HG03139 (cell line): ENCODE results near the gene MRPS7.

ENCODE experiments used
- ATAC-seq: cut with Tn5 transposase; IDR thresholded peaks from one replicate; pipeline ENCODE4 v1.9.1; 2021; ENCODE audit not compliant: unreplicated experiment

The MRPS7 gene

DNA sequence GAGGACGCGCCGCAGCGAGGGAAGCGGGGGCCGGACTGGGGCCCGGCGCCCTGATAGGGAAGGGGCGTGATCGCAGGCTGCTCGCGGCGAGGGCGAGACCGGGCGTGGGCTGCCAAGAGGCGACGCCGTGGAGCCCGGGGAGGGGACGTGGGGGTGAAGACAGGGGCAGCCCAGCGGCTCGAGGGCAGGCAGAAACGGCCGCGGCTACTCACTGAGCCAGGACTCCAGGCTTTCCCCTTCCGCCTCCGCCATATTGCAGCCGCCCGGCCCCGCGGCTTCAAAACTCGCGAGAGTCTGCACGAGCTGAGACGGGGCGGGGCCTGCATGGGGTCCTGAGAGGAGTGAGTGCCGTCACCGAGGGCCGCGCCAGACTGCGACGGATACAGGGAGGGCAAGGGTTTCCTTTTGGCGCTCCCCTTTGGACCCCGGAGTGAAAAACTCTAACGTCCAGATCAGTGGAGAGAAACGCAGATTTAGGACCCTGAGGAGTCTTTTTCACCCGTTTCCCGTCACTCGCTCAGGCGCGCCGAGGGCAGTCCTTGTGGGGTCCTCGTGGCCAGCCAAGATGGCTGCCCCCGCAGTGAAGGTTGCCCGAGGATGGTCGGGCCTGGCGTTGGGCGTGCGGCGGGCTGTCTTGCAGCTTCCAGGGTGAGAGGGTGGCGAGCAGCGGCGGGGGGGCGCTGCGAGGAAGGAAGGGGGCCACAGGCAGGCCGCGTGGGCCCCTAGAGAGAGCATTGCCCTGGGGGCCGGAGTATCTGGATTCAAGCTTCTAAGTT is at the start of gene MRPS7, which contains the start of gene GGA3:
MRPS7 (plus strand) TSS at position 544 of the 776 bp plus-strand sequence; CDS start at position 566, 22 bp downstream.
GGA3 (minus strand) TSS at position 271 of the 776 bp plus-strand sequence; CDS start at position 252, 19 bp downstream.
- ATAC-seq = peak; percentile 91

DNA sequence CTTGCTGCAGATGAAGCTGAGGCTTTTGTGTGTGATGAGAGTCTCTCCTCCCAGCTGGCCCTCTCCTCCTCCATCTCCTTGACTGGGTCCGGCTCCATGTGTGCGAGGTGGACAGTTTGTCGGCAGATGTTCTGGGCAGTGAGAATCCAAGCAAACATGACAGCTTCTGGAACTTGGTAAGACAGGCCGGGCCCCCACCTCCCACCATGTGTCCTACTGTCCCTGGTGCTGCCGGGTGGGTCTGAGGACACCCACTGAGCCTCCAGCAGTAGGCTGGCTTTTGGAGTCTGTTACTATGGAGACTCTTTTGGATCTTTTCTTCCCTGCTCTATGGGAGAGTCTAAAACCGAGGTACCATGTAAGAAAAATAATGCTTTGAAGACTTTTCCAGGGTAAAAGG is 43.5 kb upstream of the MRPS7 start:
- ATAC-seq = no peak

DNA sequence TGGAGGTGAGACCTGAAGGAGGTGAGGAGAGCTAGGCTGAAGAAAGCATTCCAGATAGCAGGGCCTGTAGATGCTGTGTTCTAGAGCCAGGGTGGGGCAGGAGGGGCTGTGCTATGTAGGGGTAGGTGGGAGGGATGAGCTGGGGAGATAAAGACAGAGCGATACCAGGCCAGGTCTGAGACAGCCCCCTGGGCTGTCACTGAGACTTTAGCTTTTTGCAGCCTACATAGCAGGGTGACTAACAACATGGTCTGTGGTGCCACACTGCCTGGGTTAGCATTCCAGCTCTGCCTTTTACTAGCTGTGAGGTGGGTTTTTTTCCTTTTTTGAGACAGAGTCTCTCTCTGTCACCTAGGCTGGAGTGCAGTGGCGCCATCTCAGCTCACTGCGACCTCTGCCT is 41.9 kb upstream of the MRPS7 start:
- ATAC-seq = no peak

DNA sequence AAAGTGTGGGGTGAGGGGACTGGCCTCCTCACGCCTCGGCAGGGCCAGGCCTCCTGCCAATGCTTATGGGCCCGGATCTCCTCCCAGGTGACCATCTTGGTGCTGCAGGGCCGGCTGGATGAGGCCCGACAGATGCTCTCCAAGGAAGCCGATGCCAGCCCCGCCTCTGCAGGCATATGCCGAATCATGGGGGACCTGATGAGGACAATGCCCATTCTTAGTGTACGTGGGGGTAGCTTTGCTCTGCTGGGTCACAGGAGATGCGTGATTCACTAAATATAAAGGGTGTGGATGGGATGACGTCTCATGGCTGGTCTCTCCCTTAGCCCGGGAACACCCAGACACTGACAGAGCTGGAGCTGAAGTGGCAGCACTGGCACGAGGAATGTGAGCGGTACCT is 36.7 kb upstream of the MRPS7 start:
- ATAC-seq = no peak

DNA sequence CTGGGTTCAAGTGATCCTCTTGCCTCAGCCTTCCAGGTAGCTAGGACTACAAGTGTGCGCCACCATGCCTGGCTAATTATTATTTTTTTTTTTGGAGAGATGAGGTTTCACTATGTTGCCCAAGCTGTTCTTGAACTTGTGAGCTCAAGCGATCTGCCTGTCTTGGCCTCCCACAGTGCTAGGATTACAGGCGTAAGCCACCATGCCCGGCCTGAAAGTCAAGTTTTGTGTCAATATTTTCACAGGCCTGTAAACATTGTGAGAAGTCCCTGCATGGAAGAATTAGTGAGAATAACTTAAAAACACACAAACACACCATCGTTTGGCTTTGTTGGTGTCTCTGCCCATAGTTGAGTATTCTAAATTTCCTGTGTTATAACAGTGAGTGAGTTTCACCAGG is 34.0 kb upstream of the MRPS7 start:
- ATAC-seq = no peak

DNA sequence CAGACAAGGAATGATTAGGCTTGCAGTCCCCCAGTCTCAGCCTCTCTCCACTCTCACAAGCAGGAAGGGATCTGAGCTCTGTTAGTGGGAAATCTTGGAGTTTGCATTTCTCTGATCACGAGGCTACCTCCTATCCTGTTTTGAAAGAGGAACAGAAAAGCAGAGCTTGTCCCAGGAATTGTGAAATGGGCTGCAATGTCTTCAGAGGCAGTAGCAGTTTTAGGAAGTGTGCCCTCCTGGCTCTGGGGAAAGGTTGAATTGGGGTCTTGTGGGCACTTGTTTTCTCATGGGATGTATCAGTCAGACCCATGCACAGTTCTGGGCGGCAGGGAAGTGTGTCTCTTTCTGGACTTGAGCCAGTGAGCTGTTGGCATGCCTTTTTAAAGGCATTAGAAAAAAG is 33.4 kb upstream of the MRPS7 start:
- ATAC-seq = no peak

DNA sequence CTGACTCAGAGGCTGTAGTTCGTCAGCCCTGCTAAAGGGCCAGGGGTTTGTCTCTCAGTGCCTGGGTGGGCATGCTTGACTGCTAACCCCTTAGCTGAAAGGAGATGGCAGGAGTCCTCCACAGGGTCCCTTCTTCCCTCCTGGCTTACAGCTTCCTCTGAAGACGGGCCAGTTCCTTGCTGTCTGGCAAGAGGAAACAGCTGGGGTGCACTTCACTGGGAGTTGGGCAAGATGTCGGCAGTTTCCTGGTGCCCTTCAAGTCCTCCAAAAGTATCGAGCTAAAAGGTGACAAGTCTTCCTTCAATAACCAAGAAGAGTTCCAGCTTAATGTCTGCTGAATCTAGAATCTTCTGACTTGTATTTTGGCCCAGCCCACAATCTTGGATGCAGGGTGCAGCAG is 32.8 kb upstream of the MRPS7 start:
- ATAC-seq = no peak

DNA sequence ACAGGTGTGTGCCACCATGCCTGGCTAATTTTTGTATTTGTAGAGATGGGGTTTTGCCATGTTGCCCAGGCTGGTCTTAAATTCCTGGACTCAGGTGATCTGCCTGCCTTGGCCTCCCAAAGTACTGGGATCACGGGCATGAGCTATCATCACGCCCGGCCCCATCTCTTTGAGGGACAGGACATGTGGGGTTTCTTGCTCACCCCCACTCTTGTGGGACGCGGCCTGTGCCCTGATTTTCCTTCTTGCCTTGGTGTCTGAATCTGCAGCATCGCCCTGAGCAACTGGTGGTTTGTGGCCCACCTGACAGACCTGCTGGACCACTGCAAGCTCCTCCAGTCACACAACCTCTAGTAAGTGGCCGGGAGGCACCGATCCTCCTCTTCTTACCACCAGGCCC is 30.6 kb upstream of the MRPS7 start:
- no peak for ATAC-seq

DNA sequence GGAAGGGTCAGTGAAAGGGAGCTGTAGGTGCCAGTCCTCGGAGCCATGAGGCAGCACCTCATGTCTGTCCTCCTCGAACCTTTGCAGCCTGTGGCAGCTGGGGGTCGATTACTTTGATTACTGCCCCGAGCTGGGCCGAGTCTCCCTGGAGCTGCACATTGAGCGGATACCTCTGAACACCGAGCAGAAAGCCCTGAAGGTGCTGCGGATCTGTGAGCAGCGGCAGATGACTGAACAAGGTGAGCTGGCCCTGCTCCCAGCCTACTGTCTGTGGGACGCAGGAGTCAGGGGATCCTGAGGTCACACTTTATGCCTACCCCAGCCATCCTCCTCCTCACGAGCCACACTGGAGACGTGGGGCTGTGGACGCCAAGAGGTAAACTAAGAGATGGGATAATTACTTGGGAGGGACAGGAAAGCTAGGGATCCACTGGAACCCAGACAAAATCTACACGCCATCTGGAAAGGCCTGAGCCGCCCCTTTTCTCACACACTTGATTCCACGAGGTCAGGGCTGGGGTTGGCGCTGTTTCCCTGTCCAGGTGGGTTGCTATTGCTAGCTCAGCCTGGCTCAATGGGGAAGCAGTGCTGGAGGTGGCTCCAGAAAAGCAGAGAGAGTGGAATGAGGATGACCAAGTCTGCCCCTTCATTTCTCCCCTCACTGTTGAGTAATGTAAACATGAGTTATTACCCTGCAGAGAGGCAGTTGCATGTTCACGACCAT is 29.8 kb upstream of the MRPS7 start:
- no peak for ATAC-seq

DNA sequence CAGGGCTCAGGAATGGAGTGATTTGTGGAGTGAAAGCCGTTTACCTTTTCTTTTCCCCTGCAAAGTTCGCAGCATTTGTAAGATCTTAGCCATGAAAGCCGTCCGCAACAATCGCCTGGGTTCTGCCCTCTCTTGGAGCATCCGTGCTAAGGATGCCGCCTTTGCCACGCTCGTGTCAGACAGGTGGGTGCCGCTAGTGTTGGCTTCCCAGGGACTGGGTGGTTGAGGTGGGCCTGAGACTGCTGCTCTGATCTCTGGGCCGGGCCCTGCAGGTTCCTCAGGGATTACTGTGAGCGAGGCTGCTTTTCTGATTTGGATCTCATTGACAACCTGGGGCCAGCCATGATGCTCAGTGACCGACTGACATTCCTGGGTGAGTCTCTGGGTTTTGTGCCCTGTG is 28.9 kb upstream of the MRPS7 start:
- no peak for ATAC-seq

DNA sequence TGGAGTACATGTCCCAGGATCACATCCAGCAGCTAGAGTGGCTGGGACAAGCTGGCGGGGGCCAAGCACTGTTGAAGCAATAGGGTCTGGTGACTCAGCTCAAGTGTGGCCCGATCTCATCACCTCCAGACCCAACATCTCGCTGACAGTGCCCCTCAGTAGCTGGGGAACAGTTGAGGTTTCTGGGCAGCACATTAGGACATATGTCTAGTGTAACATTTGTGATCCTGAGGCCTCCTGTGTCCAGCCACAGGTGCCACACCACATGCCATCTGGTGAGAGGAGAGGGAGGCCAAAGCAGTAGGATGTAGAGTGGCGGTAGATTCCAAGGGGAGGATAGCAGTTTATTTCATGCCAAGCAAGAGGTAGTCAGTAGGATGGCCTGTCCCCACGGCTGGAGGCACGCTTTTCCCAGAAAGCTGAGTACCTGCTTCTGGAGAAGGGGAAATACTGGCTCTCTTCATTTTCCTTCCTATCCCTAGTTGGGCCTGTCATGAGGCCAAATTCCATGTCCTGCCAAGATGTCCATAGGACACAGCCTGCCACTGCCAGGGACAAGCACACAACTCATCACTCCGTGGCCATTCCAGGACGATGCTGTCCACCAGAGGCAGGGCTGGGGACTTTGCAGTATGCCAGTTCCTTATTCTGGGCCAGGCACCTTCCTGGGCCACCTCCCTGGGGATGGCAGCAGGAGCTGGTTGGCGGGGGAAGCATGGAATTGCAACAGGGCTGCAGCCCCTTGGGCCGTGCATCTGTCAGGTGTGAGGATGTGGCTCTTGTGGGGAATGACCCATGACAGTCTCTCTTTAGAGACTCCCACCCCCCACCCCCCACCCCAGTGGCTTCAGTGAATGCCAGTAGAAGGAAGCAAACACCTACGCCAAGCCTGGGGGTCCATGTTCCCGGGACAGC is 24.3 kb upstream of the MRPS7 start:
- ATAC-seq = no peak

DNA sequence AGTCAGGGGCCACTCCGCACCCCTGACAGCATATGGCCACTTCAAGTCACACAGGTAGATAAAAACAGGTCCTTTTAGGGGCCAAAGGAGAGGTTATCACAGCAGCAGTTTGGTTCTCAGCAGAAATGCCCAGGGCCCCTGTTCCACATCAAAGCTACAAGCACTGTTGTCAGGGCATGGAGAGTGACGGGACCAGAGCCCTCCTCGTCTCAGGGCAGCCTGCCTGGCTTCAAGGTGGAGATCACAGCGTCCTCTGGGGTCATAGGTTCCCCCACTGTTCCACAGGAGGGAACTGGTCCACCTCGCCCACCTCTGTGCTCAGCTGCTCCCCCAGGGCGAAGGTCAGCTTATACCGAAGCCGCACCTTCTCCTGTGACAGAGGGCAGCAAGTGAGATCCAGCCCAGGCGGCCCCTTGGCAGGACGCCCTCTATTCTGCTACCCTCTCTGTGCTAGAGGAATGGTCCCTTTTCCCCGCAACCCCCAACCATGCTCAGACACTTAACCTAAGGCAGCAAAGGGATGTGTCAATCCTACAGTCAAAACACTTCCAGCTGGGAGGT is 23.6 kb upstream of the MRPS7 start:
- ATAC-seq = no peak

DNA sequence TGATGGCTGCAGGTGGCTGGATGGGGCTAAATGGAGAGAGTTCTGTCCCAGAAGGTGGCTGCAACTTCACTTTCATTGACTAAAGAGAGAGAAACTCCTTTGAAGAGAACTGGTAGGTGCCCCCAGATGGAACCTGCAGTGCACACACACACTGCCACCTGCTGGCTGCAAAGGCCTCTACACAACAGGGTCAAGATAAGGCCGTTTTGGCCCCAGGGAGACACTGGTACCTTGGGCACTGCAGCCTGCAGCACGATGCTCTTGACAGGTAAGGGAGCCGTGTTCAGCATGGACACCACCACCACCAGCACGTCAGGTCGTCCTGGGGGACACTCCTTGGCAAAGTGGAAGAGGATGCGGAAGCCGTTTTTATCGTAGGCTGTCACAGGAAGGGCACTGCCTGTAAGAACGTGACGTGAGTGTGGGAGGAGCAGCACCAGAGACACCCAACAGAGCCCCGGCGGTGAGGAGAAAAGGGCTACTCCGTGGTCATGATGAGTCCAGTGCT is 22.9 kb upstream of the MRPS7 start:
- no peak for ATAC-seq

DNA sequence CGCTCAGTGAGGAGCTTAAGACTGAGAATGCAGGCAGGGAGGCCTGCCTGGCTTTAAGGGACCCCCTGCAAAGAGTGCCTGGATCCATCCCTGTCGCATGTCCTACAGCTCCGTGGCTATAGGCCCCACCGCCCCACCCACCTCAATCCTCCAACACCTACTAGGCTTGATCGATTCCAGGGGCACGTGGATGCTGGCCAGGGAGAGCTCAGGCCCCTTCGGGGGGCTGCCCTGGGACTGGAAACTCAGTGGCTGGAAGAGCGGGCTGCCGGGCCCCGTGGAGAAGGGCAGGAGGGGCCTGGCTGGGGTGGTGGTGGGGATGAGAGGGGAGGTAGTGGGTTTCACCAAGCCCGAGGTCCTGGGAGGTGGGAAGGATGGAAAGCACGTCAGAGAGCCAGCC is 22.5 kb upstream of the MRPS7 start:
- ATAC-seq = no peak

DNA sequence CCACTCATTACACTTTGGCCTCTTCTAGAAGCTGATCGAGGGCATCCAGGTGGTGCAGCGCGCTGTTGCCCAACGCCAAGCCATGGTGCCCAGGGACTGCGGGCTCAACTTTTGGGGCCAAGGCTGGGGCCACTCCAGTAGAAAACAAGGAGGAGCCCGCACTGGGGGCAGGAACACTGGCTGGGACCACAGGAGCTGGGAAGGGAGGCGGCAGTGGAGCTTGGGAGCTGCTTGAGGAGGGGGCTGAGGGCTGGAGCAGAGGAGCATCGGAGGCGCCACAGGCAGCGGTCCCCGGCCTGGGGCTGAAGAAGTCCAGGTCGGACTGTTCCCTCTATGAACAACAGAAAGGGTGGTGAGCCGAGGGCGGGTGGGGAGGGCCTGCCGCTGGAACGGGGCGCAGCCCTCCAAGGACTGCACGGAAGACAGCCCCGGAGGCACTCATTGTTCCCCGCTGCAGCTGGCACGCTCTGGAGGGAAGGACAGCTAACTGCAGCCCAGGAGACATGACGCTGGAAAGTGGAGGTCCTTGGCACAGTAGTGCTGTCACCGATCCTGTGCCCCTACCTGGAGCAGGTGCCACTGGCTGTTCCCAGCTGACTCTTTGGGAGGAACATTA is 21.8 kb upstream of the MRPS7 start:
- no peak for ATAC-seq

DNA sequence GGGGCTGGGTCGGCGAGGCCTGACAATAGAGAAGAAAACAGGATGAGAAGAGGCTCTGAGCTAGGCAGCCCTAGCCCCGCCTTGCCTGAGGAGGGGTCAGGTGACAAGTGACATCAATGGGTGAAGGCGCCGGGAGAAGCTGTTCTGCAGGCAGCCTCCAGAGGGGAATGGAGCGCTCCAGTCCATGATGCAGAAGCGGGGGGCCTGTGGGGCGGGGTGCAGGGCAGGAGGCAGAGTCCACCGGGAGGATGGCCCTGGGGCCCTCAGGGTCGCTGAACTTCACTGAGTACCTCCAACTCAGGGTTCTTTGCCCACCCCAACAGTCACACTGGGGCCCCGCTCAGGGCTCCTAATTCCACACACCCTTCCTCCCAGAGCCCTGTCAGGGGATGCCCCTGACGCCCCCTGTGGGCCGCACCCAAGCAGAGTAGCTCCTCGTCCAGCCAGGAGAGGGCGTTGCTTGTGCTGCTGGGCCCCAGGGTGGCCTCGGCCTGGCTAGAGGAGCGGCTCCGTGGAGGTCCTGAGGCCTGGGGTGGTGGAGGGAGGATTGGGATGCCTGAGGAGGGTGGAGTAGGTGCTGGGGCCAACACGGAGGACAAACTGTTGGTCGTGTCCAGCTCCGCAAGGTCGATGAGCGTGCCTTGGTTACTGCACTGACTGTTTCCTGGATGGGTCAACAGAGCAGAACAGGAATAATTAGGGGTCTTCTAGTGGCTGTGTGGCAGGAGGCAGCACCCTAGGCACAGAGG is 21.1 kb upstream of the MRPS7 start:
- ATAC-seq = no peak

DNA sequence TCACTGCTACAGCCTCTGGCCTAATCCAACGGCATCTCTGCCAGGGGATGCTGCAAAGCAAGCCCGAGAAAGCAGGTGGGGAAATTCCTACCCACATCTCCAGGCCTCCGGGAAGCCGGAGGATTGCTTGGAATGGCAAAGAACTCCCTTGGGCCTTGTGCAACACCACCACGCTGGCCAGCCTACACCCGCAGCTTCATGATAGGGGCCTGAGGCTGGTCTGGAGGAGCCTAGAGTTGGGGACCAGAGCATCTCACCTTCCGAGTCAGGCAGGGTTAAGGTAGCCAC is 20.6 kb upstream of the MRPS7 start:
- no peak for ATAC-seq

DNA sequence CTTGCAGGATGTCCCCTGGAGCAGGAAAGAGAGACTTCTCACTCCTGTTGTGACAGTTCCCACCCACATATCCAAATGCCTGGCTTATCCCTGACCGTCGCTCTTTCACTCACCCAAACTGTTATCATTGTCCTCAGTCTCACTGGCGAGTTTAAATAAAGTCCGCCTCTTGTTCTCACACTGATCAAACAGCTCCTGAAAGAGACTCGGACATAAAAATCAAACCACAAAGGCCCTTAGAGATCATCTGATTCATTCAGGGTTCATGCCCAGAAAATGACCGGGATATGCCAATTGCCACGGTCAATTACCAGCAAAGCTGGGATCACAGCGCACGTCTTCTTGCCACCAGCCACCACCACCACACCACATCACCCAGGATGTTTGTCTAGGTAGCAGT is 20.2 kb upstream of the MRPS7 start:
- no peak for ATAC-seq

DNA sequence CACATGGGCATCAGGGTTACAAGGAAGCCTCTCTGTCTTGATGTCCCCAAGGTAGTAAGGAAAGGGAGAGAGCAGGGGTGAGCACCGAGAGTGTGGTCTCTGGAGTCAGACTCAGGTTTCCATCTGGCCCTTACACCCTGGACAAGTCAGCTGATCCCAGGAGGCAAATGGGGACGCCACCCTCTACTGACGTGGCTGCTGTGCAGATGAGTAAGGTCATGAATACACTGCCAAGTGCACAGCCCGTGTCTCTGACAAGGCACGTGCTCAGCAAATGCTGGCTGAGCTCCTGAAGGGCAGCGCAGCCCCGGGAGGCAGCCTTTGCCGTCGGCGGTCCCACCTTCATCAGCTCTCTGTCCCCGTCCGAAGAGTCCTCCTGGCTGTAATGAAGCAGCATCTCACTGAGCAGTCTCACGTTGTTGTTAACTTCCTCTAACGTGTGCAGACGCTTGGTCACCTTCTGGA is 19.7 kb upstream of the MRPS7 start:
- no peak for ATAC-seq
